HepG2 (cell line): ENCODE results near the gene TBC1D14. TPM values are rescaled to one million over a fixed set of nuclear protein-coding genes. Genes with fewer than 3 reads are reported as not detected.

ENCODE experiments used
- ARNT2 ChIP-seq: sonication (generic); formaldehyde crosslinking; IDR thresholded peaks from 2 replicates; pipeline ENCODE4 v1.8.0; 2022; ENCODE audit warnings: mild to moderate bottlenecking, low read depth, missing genetic modification reagents, moderate library complexity
- HIC2 ChIP-seq: sonication (generic); formaldehyde crosslinking; IDR thresholded peaks from 2 replicates; pipeline ENCODE4 v1.9.0; 2022; ENCODE audit warnings: low read depth, missing genetic modification reagents
- JDP2 ChIP-seq: sonication (generic); formaldehyde crosslinking; IDR thresholded peaks from 2 replicates; pipeline ENCODE4 v1.8.1; 2022; ENCODE audit warnings: missing genetic modification reagents, borderline replicate concordance
- NR2F6 ChIP-seq, 2 experiments: IDR thresholded peaks; 2 replicates each; pipeline ENCODE4 v1.6.1; 2016; ENCODE audit warnings: antibody characterized with exemption in 1 of 2, mild to moderate bottlenecking in 1 of 2
- POLR2AphosphoS5 ChIP-seq: IDR thresholded peaks from 2 replicates; pipeline ENCODE4 v1.6.1; 2012; ENCODE audit warnings: low read depth, low read length
- PPARG ChIP-seq: conservative IDR thresholded peaks from 2 replicates; pipeline ENCODE4 v1.6.1; 2016; ENCODE audit warnings: missing biosample characterization, missing genetic modification reagents
- RAD51 ChIP-seq: fragments of 450-650 bp; IDR thresholded peaks from 2 replicates; pipeline ENCODE4 v1.6.1; 2016; ENCODE audit warnings: borderline replicate concordance
- RBAK ChIP-seq: sonication (generic); formaldehyde crosslinking; IDR thresholded peaks from 2 replicates; pipeline ENCODE4 v1.5.1; 2020; ENCODE audit warnings: mild to moderate bottlenecking, missing genetic modification reagents
- TFDP2 ChIP-seq: sonication (generic); formaldehyde crosslinking; IDR thresholded peaks from 2 replicates; pipeline ENCODE4 v1.4.0; 2020; ENCODE audit warnings: missing genetic modification reagents
- ZBTB7B ChIP-seq: sonication (generic); formaldehyde crosslinking; IDR thresholded peaks from 2 replicates; pipeline ENCODE4 v1.4.0; 2020; ENCODE audit warnings: missing genetic modification reagents
- ZFP41 ChIP-seq: sonication (generic); formaldehyde crosslinking; IDR thresholded peaks from 2 replicates; pipeline ENCODE4 v1.4.0; 2020; ENCODE audit warnings: mild to moderate bottlenecking, missing genetic modification reagents, borderline replicate concordance
- ZMYM3 ChIP-seq: sonication (generic); formaldehyde crosslinking; IDR thresholded peaks from 2 replicates; pipeline ENCODE4 v1.5.1; 2020; ENCODE audit warnings: mild to moderate bottlenecking, missing genetic modification reagents
- ZNF383 ChIP-seq: sonication (generic); formaldehyde crosslinking; IDR thresholded peaks from 2 replicates; pipeline ENCODE4 v1.4.0; 2020; ENCODE audit warnings: missing genetic modification reagents, mild to moderate bottlenecking, borderline replicate concordance
- ZSCAN9 ChIP-seq: IDR thresholded peaks from 2 replicates; pipeline ENCODE4 v1.6.1; 2016; ENCODE audit warnings: borderline replicate concordance
- polyA plus RNA-seq, 8 experiments: library from polyadenylated mRNA; depleted of rRNA in 3 of 8; stranded (reverse) in 7 of 8; unstranded in 1 of 8; fragments of >200 nt; fragmentation: Illumina TruSeq in 4 of 8; extraction: Trizol in 4 of 8; gene quantifications; 2 replicates each; pipeline versions ENCODE4 v1.2.1 to v1.2.3, GENCODE V29; 2011 to 2016; ENCODE audit warnings: low read depth in 4 of 8, missing spikeins in 1 of 8, mixed read lengths in 1 of 8; ENCODE audit not compliant: insufficient read depth in 1 of 8
- total RNA-seq, 5 experiments: library from RNA; depleted of rRNA; stranded (reverse); fragments of >200 nt; fragmentation: Illumina TruSeq; extraction: Trizol; gene quantifications; 2 replicates each; pipeline ENCODE4 v1.2.3, GENCODE V29; 2016; ENCODE audit warnings: low read depth in 1 of 5
- TF ChIP-seq, protein P1 (sequence below): sonication (generic); formaldehyde crosslinking; IDR thresholded peaks from 2 replicates; pipeline ENCODE4 v1.9.0; 2021; ENCODE audit warnings: mild to moderate bottlenecking, missing genetic modification reagents
- TF ChIP-seq, protein P2 (sequence below): sonication (generic); formaldehyde crosslinking; IDR thresholded peaks from 2 replicates; pipeline ENCODE4 v1.5.1; 2020; ENCODE audit warnings: missing genetic modification reagents, mild to moderate bottlenecking, borderline replicate concordance

TBC1D14 gene
- total and polyA plus RNA-seq, 2 of the 13 experiments (the other 11 are each of a cell fraction or from before 2014, with no cell fraction given): 29.5 to 46.5 TPM

DNA sequence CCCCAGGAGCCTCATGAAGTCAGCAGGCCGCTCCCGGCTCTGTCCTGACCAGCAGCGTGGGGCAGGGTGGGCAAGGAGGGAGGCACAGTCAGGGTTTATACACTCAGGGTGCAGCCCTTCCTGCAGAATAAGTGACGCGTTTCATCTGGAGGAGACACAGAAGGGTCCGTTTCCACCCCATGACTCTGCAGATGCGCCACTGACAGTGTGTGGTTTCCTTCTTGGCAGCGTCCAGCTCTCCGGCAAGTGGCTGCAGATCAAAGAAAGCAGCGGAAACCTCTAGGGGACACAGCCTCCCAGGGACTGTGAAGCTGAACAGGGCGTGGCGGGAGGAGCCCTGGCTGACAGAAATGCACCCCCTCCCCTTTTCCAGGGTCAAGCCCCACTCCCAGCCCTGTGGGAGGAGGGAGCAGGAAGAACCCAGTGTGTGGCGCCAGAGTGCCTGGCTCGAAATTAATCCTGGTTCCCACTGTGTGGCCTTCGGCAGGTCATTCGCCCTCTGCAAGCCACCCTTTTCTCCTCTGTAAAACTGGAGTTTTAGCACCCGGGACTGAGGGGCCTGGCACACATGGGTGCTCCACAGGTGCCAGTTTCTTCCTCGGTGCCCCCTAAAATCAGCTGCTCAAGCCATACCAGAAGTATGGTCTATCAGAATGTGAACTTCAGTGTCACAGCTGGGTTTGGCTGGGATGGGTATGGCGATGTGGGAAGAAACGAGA, 17.3 kb upstream of the TBC1D14 start (continued):
- TF ChIP-seq, protein P1, sequence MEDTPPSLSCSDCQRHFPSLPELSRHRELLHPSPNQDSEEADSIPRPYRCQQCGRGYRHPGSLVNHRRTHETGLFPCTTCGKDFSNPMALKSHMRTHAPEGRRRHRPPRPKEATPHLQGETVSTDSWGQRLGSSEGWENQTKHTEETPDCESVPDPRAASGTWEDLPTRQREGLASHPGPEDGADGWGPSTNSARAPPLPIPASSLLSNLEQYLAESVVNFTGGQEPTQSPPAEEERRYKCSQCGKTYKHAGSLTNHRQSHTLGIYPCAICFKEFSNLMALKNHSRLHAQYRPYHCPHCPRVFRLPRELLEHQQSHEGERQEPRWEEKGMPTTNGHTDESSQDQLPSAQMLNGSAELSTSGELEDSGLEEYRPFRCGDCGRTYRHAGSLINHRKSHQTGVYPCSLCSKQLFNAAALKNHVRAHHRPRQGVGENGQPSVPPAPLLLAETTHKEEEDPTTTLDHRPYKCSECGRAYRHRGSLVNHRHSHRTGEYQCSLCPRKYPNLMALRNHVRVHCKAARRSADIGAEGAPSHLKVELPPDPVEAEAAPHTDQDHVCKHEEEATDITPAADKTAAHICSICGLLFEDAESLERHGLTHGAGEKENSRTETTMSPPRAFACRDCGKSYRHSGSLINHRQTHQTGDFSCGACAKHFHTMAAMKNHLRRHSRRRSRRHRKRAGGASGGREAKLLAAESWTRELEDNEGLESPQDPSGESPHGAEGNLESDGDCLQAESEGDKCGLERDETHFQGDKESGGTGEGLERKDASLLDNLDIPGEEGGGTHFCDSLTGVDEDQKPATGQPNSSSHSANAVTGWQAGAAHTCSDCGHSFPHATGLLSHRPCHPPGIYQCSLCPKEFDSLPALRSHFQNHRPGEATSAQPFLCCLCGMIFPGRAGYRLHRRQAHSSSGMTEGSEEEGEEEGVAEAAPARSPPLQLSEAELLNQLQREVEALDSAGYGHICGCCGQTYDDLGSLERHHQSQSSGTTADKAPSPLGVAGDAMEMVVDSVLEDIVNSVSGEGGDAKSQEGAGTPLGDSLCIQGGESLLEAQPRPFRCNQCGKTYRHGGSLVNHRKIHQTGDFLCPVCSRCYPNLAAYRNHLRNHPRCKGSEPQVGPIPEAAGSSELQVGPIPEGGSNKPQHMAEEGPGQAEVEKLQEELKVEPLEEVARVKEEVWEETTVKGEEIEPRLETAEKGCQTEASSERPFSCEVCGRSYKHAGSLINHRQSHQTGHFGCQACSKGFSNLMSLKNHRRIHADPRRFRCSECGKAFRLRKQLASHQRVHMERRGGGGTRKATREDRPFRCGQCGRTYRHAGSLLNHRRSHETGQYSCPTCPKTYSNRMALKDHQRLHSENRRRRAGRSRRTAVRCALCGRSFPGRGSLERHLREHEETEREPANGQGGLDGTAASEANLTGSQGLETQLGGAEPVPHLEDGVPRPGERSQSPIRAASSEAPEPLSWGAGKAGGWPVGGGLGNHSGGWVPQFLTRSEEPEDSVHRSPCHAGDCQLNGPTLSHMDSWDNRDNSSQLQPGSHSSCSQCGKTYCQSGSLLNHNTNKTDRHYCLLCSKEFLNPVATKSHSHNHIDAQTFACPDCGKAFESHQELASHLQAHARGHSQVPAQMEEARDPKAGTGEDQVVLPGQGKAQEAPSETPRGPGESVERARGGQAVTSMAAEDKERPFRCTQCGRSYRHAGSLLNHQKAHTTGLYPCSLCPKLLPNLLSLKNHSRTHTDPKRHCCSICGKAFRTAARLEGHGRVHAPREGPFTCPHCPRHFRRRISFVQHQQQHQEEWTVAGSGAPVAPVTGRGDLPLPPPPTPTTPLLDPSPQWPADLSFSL (CRISPR knock-in tag): no peak
- TF ChIP-seq, protein P2, sequence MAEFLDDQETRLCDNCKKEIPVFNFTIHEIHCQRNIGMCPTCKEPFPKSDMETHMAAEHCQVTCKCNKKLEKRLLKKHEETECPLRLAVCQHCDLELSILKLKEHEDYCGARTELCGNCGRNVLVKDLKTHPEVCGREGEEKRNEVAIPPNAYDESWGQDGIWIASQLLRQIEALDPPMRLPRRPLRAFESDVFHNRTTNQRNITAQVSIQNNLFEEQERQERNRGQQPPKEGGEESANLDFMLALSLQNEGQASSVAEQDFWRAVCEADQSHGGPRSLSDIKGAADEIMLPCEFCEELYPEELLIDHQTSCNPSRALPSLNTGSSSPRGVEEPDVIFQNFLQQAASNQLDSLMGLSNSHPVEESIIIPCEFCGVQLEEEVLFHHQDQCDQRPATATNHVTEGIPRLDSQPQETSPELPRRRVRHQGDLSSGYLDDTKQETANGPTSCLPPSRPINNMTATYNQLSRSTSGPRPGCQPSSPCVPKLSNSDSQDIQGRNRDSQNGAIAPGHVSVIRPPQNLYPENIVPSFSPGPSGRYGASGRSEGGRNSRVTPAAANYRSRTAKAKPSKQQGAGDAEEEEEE (CRISPR knock-in tag): no peak
- TF ChIP-seq ARNT2 (CRISPR knock-in tag) (0 out of 2 replicates have a peak, but pooled peaks have one; percentile 56), JDP2 (CRISPR knock-in tag) (no peak), ZBTB7B (CRISPR knock-in tag) (0 out of 2 replicates have a peak, but pooled peaks have one; percentile 45), HIC2 (CRISPR knock-in tag) (peak; percentile 67; the same call in 1 of the 2 replicates), TFDP2 (CRISPR knock-in tag) (peak; percentile 54), ZNF383 (CRISPR knock-in tag) (0 out of 2 replicates have a peak, but pooled peaks have one; percentile 27), ZMYM3 (CRISPR knock-in tag) (0 out of 2 replicates have a peak, but pooled peaks have one; percentile 15), NR2F6 (IDR thresholded peaks at IDR 0.05) (peak; percentile 66; the same call in 1 of the 2 replicates), NR2F6 (CRISPR knock-in tag; IDR thresholded peaks at IDR 0.05) (peak; percentile 71), ZFP41 (CRISPR knock-in tag) (no peak), ZSCAN9 (CRISPR knock-in tag) (no peak), PPARG (CRISPR knock-in tag) (0 out of 2 replicates have a peak, but pooled peaks have one; percentile 35), RAD51 (no peak), POLR2AphosphoS5 (peak; percentile 49), RBAK (no peak)
